ENCODE measurements around the gene SEC22A.

Gene SEC22A

GRCh38 chr3:123279121-123279520 lies 77.4 kb downstream of the SEC22A start:
- Histone ChIP-seq H3K79me1 (ENCODE audit: low read length) (no peaks in the 10 kb centered on the region), H3K27me3 (ENCODE audit: insufficient read depth, low read length, poor library complexity) (no peaks in the 10 kb centered on the region), H2AK5ac (ENCODE audit: low read length) (no peak overlapping the region), H2BK5ac (ENCODE audit: low read length) (no peak overlapping the region), H3K9ac (ENCODE audit: low read length) (no peak overlapping the region), H2BK15ac (replicated peaks; ENCODE audit: low read depth) (no peak overlapping the region), H3K4me1 (ENCODE audit: control insufficient read depth, low read depth, low read length) (no peaks in the 10 kb centered on the region), H2BK120ac (ENCODE audit: low read depth, low read length) (no peak overlapping the region), H3K4me3 (ENCODE audit: low read length) (no peak overlapping the region), H3K4ac (ENCODE audit: low read depth, low read length) (no peak overlapping the region), H3K36me3 (ENCODE audit: control insufficient read depth, insufficient read depth, low read length) (no peaks in the 10 kb centered on the region), H4K5ac (ENCODE audit: low read length) (no peak overlapping the region), H3K79me2 (ENCODE audit: control insufficient read depth, insufficient read depth, low read length) (no peaks in the 10 kb centered on the region), H3K4me2 (ENCODE audit: low read length) (no peak overlapping the region), H3K18ac (ENCODE audit: low read length) (no peak overlapping the region), H3K23ac (ENCODE audit: low read length) (no peak overlapping the region), H4K8ac (ENCODE audit: low read depth, low read length) (no peak overlapping the region), H3K27ac (ENCODE audit: low read depth, low read length) (no peak overlapping the region), H3K56ac (ENCODE audit: low read length) (no peak overlapping the region)
- no peak for DNase-seq
- no CpG with 5 or more reads among the region's 7 CpGs for WGBS (ENCODE audit: extremely low coverage, insufficient coverage, low lambda C conversion rate)

- no peak overlapping the region for H3K4me3 ChIP-seq (ENCODE audit: low read length)
- no peak overlapping the region for H2BK120ac ChIP-seq (ENCODE audit: low read depth, low read length)
- no peak overlapping the region for H4K5ac ChIP-seq (ENCODE audit: low read length)
- no peak overlapping the region for H4K8ac ChIP-seq (ENCODE audit: low read depth, low read length)
- H3K27me3 ChIP-seq (ENCODE audit: insufficient read depth, low read length, poor library complexity): no peaks in the 10 kb centered on the region
- H2BK15ac ChIP-seq (replicated peaks; ENCODE audit: low read depth): no peak overlapping the region
- no peak overlapping the region for H3K4me2 ChIP-seq (ENCODE audit: low read length)
- WGBS (ENCODE audit: extremely low coverage, insufficient coverage, low lambda C conversion rate): no CpG with 5 or more reads among the region's 3 CpGs
- no peak overlapping the region for H3K9ac ChIP-seq (ENCODE audit: low read length)
- no peaks in the 10 kb centered on the region for H3K36me3 ChIP-seq (ENCODE audit: control insufficient read depth, insufficient read depth, low read length)
- DNase-seq: no peak
- no peak overlapping the region for H3K4ac ChIP-seq (ENCODE audit: low read depth, low read length)
- no peak overlapping the region for H3K23ac ChIP-seq (ENCODE audit: low read length)
- H3K4me1 ChIP-seq (ENCODE audit: control insufficient read depth, low read depth, low read length): no peaks in the 10 kb centered on the region
- no peaks in the 10 kb centered on the region for H3K79me2 ChIP-seq (ENCODE audit: control insufficient read depth, insufficient read depth, low read length)
- H3K27ac ChIP-seq (ENCODE audit: low read depth, low read length): no peak overlapping the region
- no peak overlapping the region for H2AK5ac ChIP-seq (ENCODE audit: low read length)
- no peak overlapping the region for H3K56ac ChIP-seq (ENCODE audit: low read length)
- no peaks in the 10 kb centered on the region for H3K79me1 ChIP-seq (ENCODE audit: low read length)
- H3K18ac ChIP-seq (ENCODE audit: low read length): no peak overlapping the region
- H2BK5ac ChIP-seq (ENCODE audit: low read length): no peak overlapping the region
These were observed 79.7 kb downstream of the SEC22A start for GRCh38 chr3:123281406-123281805.

GRCh38 chr3:123281929-123282328 lies 80.2 kb downstream of the SEC22A start:
- no CpG with 5 or more reads among the region's 2 CpGs for WGBS (ENCODE audit: extremely low coverage, insufficient coverage, low lambda C conversion rate)

GRCh38 chr3:123282461-123282860 lies 80.7 kb downstream of the SEC22A start:
- no peaks in the 10 kb centered on the region for H3K79me2 ChIP-seq (ENCODE audit: control insufficient read depth, insufficient read depth, low read length)
- H3K56ac ChIP-seq (ENCODE audit: low read length): no peak overlapping the region
- no peak overlapping the region for H3K4me2 ChIP-seq (ENCODE audit: low read length)
- H3K18ac ChIP-seq (ENCODE audit: low read length): no peak overlapping the region
- H3K27ac ChIP-seq (ENCODE audit: low read depth, low read length): no peak overlapping the region
- H4K8ac ChIP-seq (ENCODE audit: low read depth, low read length): no peak overlapping the region
- no peak overlapping the region for H2BK15ac ChIP-seq (replicated peaks; ENCODE audit: low read depth)
- H3K9ac ChIP-seq (ENCODE audit: low read length): no peak overlapping the region
- no peak overlapping the region for H2BK5ac ChIP-seq (ENCODE audit: low read length)
- H2AK5ac ChIP-seq (ENCODE audit: low read length): no peak overlapping the region
- no peaks in the 10 kb centered on the region for H3K36me3 ChIP-seq (ENCODE audit: control insufficient read depth, insufficient read depth, low read length)
- H3K79me1 ChIP-seq (ENCODE audit: low read length): no peaks in the 10 kb centered on the region
- H3K23ac ChIP-seq (ENCODE audit: low read length): no peak overlapping the region
- H3K4me1 ChIP-seq (ENCODE audit: control insufficient read depth, low read depth, low read length): no peaks in the 10 kb centered on the region
- H3K27me3 ChIP-seq (ENCODE audit: insufficient read depth, low read length, poor library complexity): no peaks in the 10 kb centered on the region
- H4K5ac ChIP-seq (ENCODE audit: low read length): no peak overlapping the region
- DNase-seq: no peak
- WGBS (ENCODE audit: extremely low coverage, insufficient coverage, low lambda C conversion rate): no CpG with 5 or more reads among the region's 8 CpGs
- H3K4me3 ChIP-seq (ENCODE audit: low read length): no peak overlapping the region
- H3K4ac ChIP-seq (ENCODE audit: low read depth, low read length): no peak overlapping the region
- no peak overlapping the region for H2BK120ac ChIP-seq (ENCODE audit: low read depth, low read length)

More at GRCh38 chr3:123281929-123282328, 80.2 kb downstream of the SEC22A start:
- Histone ChIP-seq H4K5ac (ENCODE audit: low read length) (no peak overlapping the region), H3K56ac (ENCODE audit: low read length) (no peak overlapping the region), H3K79me1 (ENCODE audit: low read length) (no peaks in the 10 kb centered on the region), H3K36me3 (ENCODE audit: control insufficient read depth, insufficient read depth, low read length) (no peaks in the 10 kb centered on the region), H3K4me2 (ENCODE audit: low read length) (no peak overlapping the region), H4K8ac (ENCODE audit: low read depth, low read length) (no peak overlapping the region), H3K79me2 (ENCODE audit: control insufficient read depth, insufficient read depth, low read length) (no peaks in the 10 kb centered on the region), H3K4me1 (ENCODE audit: control insufficient read depth, low read depth, low read length) (no peaks in the 10 kb centered on the region), H3K27me3 (ENCODE audit: insufficient read depth, low read length, poor library complexity) (no peaks in the 10 kb centered on the region), H2BK120ac (ENCODE audit: low read depth, low read length) (no peak overlapping the region), H3K23ac (ENCODE audit: low read length) (no peak overlapping the region), H2BK5ac (ENCODE audit: low read length) (no peak overlapping the region), H3K4ac (ENCODE audit: low read depth, low read length) (no peak overlapping the region), H2AK5ac (ENCODE audit: low read length) (no peak overlapping the region), H3K9ac (ENCODE audit: low read length) (no peak overlapping the region), H3K27ac (ENCODE audit: low read depth, low read length) (no peak overlapping the region), H3K18ac (ENCODE audit: low read length) (no peak overlapping the region), H2BK15ac (replicated peaks; ENCODE audit: low read depth) (no peak overlapping the region), H3K4me3 (ENCODE audit: low read length) (no peak overlapping the region)
- no peak for DNase-seq

- H3K27ac ChIP-seq (ENCODE audit: low read depth, low read length): no peak overlapping the region
- H3K4me3 ChIP-seq (ENCODE audit: low read length): no peak overlapping the region
- WGBS (ENCODE audit: extremely low coverage, insufficient coverage, low lambda C conversion rate): no CpG with 5 or more reads among the region's 9 CpGs
- H3K79me1 ChIP-seq (ENCODE audit: low read length): no peaks in the 10 kb centered on the region
- H3K36me3 ChIP-seq (ENCODE audit: control insufficient read depth, insufficient read depth, low read length): no peaks in the 10 kb centered on the region
- no peak overlapping the region for H2BK15ac ChIP-seq (replicated peaks; ENCODE audit: low read depth)
- H2BK5ac ChIP-seq (ENCODE audit: low read length): no peak overlapping the region
- H3K79me2 ChIP-seq (ENCODE audit: control insufficient read depth, insufficient read depth, low read length): no peaks in the 10 kb centered on the region
- no peak overlapping the region for H4K8ac ChIP-seq (ENCODE audit: low read depth, low read length)
- H2BK120ac ChIP-seq (ENCODE audit: low read depth, low read length): no peak overlapping the region
- H2AK5ac ChIP-seq (ENCODE audit: low read length): no peak overlapping the region
- no peaks in the 10 kb centered on the region for H3K27me3 ChIP-seq (ENCODE audit: insufficient read depth, low read length, poor library complexity)
- no peak overlapping the region for H3K4ac ChIP-seq (ENCODE audit: low read depth, low read length)
- no peak overlapping the region for H3K23ac ChIP-seq (ENCODE audit: low read length)
- DNase-seq: no peak
- H3K56ac ChIP-seq (ENCODE audit: low read length): no peak overlapping the region
- no peaks in the 10 kb centered on the region for H3K4me1 ChIP-seq (ENCODE audit: control insufficient read depth, low read depth, low read length)
- H4K5ac ChIP-seq (ENCODE audit: low read length): no peak overlapping the region
- no peak overlapping the region for H3K4me2 ChIP-seq (ENCODE audit: low read length)
- H3K18ac ChIP-seq (ENCODE audit: low read length): no peak overlapping the region
- no peak overlapping the region for H3K9ac ChIP-seq (ENCODE audit: low read length)
These were observed 81.3 kb downstream of the SEC22A start for GRCh38 chr3:123283074-123283473.

DNA sequence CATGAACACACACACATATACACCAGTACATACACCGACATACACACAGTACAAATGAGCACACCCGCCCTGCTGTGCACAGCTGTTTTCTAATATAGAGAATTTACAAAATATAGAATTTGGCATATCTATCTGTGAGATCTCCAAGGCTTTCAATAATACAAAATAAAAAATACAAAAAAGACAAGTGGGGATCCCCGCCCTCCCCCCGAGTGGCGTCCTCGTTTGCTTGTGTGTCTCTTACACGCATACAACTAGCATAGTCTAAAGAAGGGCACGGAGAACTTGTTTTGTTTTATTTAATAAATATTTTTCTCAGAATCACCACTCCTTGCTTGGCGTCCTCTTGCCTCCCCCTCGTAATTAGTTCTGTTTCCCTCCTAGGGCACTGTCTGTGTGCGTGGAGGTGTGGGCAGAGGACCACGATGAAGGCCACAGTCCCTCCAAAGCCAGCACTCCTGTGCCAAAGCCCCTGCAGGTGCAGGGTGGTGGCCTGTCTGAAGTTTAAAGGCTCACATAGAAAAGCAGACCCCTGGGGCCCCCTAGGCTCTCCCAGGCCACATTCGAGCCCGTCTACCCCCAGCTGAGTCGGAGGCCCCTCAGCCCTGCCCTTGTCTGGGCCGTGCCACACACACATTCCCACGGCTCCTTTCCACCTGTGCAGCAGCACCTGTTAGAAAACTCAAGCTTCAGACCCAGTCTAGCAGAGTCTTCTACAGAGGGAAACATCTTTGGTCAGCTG lies 82.1 kb downstream of the SEC22A start:
- Histone ChIP-seq H2AK5ac (ENCODE audit: low read length) (no peak overlapping the region), H3K18ac (ENCODE audit: low read length) (no peak overlapping the region), H3K23ac (ENCODE audit: low read length) (no peak overlapping the region), H3K36me3 (ENCODE audit: control insufficient read depth, insufficient read depth, low read length) (no peaks in the 10 kb centered on the region), H3K56ac (ENCODE audit: low read length) (no peak overlapping the region), H4K5ac (ENCODE audit: low read length) (no peak overlapping the region), H3K27me3 (ENCODE audit: insufficient read depth, low read length, poor library complexity) (no peaks in the 10 kb centered on the region), H2BK120ac (ENCODE audit: low read depth, low read length) (no peak overlapping the region), H3K4ac (ENCODE audit: low read depth, low read length) (no peak overlapping the region), H3K79me1 (ENCODE audit: low read length) (no peaks in the 10 kb centered on the region), H3K4me1 (ENCODE audit: control insufficient read depth, low read depth, low read length) (no peaks in the 10 kb centered on the region), H4K8ac (ENCODE audit: low read depth, low read length) (no peak overlapping the region), H3K79me2 (ENCODE audit: control insufficient read depth, insufficient read depth, low read length) (no peaks in the 10 kb centered on the region), H2BK15ac (replicated peaks; ENCODE audit: low read depth) (no peak overlapping the region), H3K4me3 (ENCODE audit: low read length) (no peak overlapping the region), H2BK5ac (ENCODE audit: low read length) (no peak overlapping the region), H3K27ac (ENCODE audit: low read depth, low read length) (no peak overlapping the region), H3K4me2 (ENCODE audit: low read length) (no peak overlapping the region), H3K9ac (ENCODE audit: low read length) (no peak overlapping the region)
- no CpG with 5 or more reads among the region's 17 CpGs for WGBS (ENCODE audit: extremely low coverage, insufficient coverage, low lambda C conversion rate)
- no peak for DNase-seq

All from mesendoderm (in vitro differentiated cells).